HCT116 (cell line): ENCODE measurements around the gene C20orf141. TPM values are rescaled to one million over a fixed set of nuclear protein-coding genes. Genes with fewer than 3 reads are reported as not detected.

Source experiments
- ATAC-seq: fragments of 200-7000 bp; cut with Tn5 transposase; 2 replicates; pipeline ENCODE4 v1.9.1; 2020; ENCODE audit warnings: mild to moderate bottlenecking, moderate library complexity
- BruUV-seq: library from RNA; stranded (reverse); fragments of 400-500 nt; replicated peaks from 2 replicates; lab custom pipeline; 2021; lab: Mats Ljungman, UMichigan
- CTCF ChIA-PET: fragments of 300-600 bp; sonication (Branson Sonifier 250); formaldehyde crosslinking; loops from one replicate; lab custom pipeline; 2021; ENCODE audit warnings: antibody characterized with exemption; lab: Charles Lee
- POLR2A ChIA-PET: fragments of 300-600, 350-600 bp; sonication (Branson Sonifier 250); formaldehyde crosslinking; loops from one replicate; lab custom pipeline; 2021; ENCODE audit warnings: antibody characterized with exemption; lab: Charles Lee
- RAD21 ChIA-PET, 2 experiments: fragments of 300-600 bp; sonication (Branson Sonifier 250); formaldehyde crosslinking; loops; one replicate each; lab custom pipeline; 2023; ENCODE audit warnings: low total read pairs in 2 of 2; ENCODE audit not compliant: uncharacterized antibody in 2 of 2, unreplicated experiment in 2 of 2, low non-redundant PET in 1 of 2; lab: Charles Lee
- DNase-seq: peaks from one replicate; pipeline ENCODE4 v3.0.0-alpha.2; 2010; ENCODE audit warnings: low read depth, low spot score
- H2AFZ ChIP-seq: fragments of 200-600 bp; shearing (Covaris generic), sonication (generic); 2 replicates; pipeline ENCODE4 v1.6.1; 2017; ENCODE audit warnings: low read depth, mixed run types, mixed read lengths, antibody characterized with exemption, low read length; ENCODE audit not compliant: poor library complexity, severe bottlenecking
- H3K27ac ChIP-seq: 2 replicates; pipeline ENCODE4 v1.5.1; 2012; ENCODE audit warnings: low read depth, low read length
- H3K27me3 ChIP-seq: fragments of 200-600 bp; sonication (generic); 2 replicates; pipeline ENCODE4 v1.6.1; 2016; ENCODE audit warnings: mixed run types, low read length, mixed read lengths; ENCODE audit not compliant: insufficient read depth
- H3K36me3 ChIP-seq, 2 experiments: fragments of 200-500 bp in 1 of 2; fragments of 200-600 bp in 1 of 2; sonication (Bioruptor generic) in 1 of 2; sonication (generic) in 1 of 2; 2 replicates each; pipeline versions ENCODE4 v1.5.1 to v1.6.1; 2014 to 2016; ENCODE audit warnings: low read length in 2 of 2, inconsistent platforms in 1 of 2, mixed read lengths in 1 of 2, mixed run types in 1 of 2; ENCODE audit not compliant: insufficient read depth in 2 of 2, control insufficient read depth in 1 of 2
- H3K4me1 ChIP-seq, 2 experiments: fragments of 200-600 bp in 1 of 2; sonication (generic) in 1 of 2; 2 replicates each; pipeline versions ENCODE4 v1.5.1 to v1.6.1; 2012 to 2017; ENCODE audit warnings: low read length in 2 of 2, inconsistent platforms in 1 of 2, mild to moderate bottlenecking in 1 of 2, mixed read lengths in 1 of 2, mixed run types in 1 of 2, moderate library complexity in 1 of 2; ENCODE audit not compliant: insufficient read depth in 2 of 2, control insufficient read depth in 1 of 2
- H3K4me2 ChIP-seq: fragments of 200-600 bp; sonication (generic); 2 replicates; pipeline ENCODE4 v1.6.1; 2017; ENCODE audit warnings: mixed run types, low read length, mixed read lengths
- H3K4me3 ChIP-seq, 2 experiments: fragments of 200-600 bp in 1 of 2; sonication (generic) in 1 of 2; replicated peaks in 1 of 2; 2 replicates each; pipeline ENCODE4 v1.5.1; 2011 to 2016; ENCODE audit warnings: low read length in 2 of 2, control low read depth in 1 of 2, low read depth in 1 of 2, mild to moderate bottlenecking in 1 of 2, mixed read lengths in 1 of 2, mixed run types in 1 of 2
- H3K79me2 ChIP-seq: fragments of 200-600 bp; sonication (generic); 2 replicates; pipeline ENCODE4 v1.6.1; 2017; ENCODE audit warnings: mild to moderate bottlenecking, mixed run types, low read length, moderate library complexity, mixed read lengths; ENCODE audit not compliant: insufficient read depth
- H3K9ac ChIP-seq: fragments of 200-600 bp; sonication (generic); 2 replicates; pipeline ENCODE4 v1.6.1; 2016; ENCODE audit warnings: low read length, mixed read lengths
- H3K9me2 ChIP-seq: fragments of 200-600 bp; sonication (generic), shearing (Covaris generic); 2 replicates; pipeline ENCODE4 v1.6.1; 2017; ENCODE audit warnings: mixed run types, mild to moderate bottlenecking, moderate library complexity; ENCODE audit not compliant: insufficient read depth
- H3K9me3 ChIP-seq, 2 experiments: fragments of 200-500 bp in 1 of 2; fragments of 200-600 bp in 1 of 2; sonication (Bioruptor generic) in 1 of 2; sonication (generic) in 1 of 2; 2 replicates each; pipeline ENCODE4 v1.6.1; 2014 to 2017; ENCODE audit warnings: low read length in 2 of 2, mixed read lengths in 2 of 2, inconsistent platforms in 1 of 2, low read depth in 1 of 2, mild to moderate bottlenecking in 1 of 2, mixed run types in 1 of 2, moderate library complexity in 1 of 2; ENCODE audit not compliant: control insufficient read depth in 1 of 2, insufficient read depth in 1 of 2
- H4K20me1 ChIP-seq: fragments of 200-600 bp; sonication (generic), shearing (Covaris generic); 2 replicates; pipeline ENCODE4 v1.6.1; 2017; ENCODE audit warnings: mixed run types, mild to moderate bottlenecking, moderate library complexity; ENCODE audit not compliant: insufficient read depth
- CEBPB ChIP-seq: IDR thresholded peaks from 2 replicates; pipeline ENCODE4 v1.6.1; 2012; ENCODE audit warnings: low read depth
- ELF1 ChIP-seq: IDR thresholded peaks from 2 replicates; pipeline ENCODE4 v1.6.1; 2012; ENCODE audit warnings: low read depth, borderline replicate concordance
- ZFX ChIP-seq: fragments of 450-650 bp; IDR thresholded peaks from 2 replicates; pipeline ENCODE4 v1.6.1; 2017
- intact Hi-C: fragments of 100-400 bp; cut with micrococcal nuclease; formaldehyde crosslinking; loops from 2 replicates; pipeline ENCODE4 v1.10.0; 2022
- total RNA-seq: library from RNA; stranded (reverse); gene quantifications from one replicate; pipeline ENCODE4 v1.2.1, GENCODE V29; 2021; ENCODE audit not compliant: unreplicated experiment
- TF ChIP-seq, protein P1 (sequence below): IDR thresholded peaks from 2 replicates; pipeline ENCODE4 v1.6.1; 2012; ENCODE audit warnings: low read depth
- TF ChIP-seq, protein P2 (sequence below), 3 experiments: fragments of 200-600 bp in 1 of 3; sonication (generic) in 1 of 3; IDR thresholded peaks in 2 of 3; conservative IDR thresholded peaks in 1 of 3; 2 replicates each; pipeline ENCODE4 v1.5.1; 2012 to 2017; ENCODE audit warnings: low read depth in 2 of 3, low read length in 2 of 3, antibody characterized with exemption in 1 of 3, borderline replicate concordance in 1 of 3, control low read depth in 1 of 3, mild to moderate bottlenecking in 1 of 3, mixed read lengths in 1 of 3, mixed run types in 1 of 3, moderate library complexity in 1 of 3; ENCODE audit not compliant: insufficient read depth in 1 of 3

C20orf141 gene
- total RNA-seq, 1 experiment from 2014 or later: not detected

DNA sequence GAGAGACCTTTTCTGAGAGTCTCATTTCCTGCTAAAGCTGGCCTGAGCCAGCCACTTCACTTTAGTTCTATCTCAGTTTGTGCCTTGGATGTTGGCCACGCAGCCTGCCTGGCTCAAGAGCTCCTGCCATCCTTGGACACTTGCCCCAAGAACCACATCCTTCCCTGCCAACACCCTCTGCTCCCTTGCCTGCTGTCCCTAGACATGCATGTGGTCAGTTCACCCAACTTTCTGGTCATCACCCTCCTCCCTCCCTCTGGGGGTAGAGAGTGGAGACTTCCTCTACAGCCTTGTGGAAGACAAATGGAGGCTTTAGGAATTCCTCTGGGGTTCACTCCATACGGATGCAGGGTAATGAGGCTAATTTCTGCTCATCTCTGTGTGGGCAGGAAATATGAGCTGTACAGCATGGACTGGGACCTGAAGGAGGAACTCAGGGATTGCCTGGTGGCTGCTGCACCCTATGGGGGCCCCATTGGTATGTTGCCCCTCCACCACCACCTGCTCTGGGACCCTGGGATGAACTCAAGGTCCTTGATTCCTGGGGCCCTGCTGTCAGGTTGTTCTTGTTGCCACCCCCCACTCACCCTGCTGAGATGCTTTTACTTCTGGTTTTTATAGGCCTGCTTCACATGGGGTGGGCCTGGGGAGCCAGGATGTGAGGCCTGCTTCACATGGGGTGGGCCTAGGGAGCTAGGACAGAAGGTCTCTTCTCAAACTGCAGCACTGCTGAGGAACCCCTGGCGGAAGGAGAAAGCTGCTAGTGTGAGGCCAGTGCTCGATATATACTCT is 44.7 kb downstream of the C20orf141 start:
- H3K27me3 ChIP-seq: no peaks in the 10 kb centered on the region
- H3K9me2 ChIP-seq: no peaks in the 10 kb centered on the region
- no peak overlapping the region for H3K4me3 ChIP-seq
- H3K36me3 ChIP-seq: no peaks in the 10 kb centered on the region; a peak in 1 of 4 replicates
- ATAC-seq (no peak), DNase-seq (no peak)
- ChIA-PET CTCF (no interaction called here), POLR2A (no interaction called here), RAD21 (no interaction called here)
- BruUV-seq: no TSS peak
- H4K20me1 ChIP-seq: no peaks in the 10 kb centered on the region
- intact Hi-C loops: no loop called here
- no peaks in the 10 kb centered on the region for H3K9me3 ChIP-seq
- no peak overlapping the region for H3K9ac ChIP-seq
- no peaks in the 10 kb centered on the region for H3K4me1 ChIP-seq
- TF ChIP-seq ZFX (no peak), ELF1 (no peak), CEBPB (no peak)
- TF ChIP-seq, protein P1, sequence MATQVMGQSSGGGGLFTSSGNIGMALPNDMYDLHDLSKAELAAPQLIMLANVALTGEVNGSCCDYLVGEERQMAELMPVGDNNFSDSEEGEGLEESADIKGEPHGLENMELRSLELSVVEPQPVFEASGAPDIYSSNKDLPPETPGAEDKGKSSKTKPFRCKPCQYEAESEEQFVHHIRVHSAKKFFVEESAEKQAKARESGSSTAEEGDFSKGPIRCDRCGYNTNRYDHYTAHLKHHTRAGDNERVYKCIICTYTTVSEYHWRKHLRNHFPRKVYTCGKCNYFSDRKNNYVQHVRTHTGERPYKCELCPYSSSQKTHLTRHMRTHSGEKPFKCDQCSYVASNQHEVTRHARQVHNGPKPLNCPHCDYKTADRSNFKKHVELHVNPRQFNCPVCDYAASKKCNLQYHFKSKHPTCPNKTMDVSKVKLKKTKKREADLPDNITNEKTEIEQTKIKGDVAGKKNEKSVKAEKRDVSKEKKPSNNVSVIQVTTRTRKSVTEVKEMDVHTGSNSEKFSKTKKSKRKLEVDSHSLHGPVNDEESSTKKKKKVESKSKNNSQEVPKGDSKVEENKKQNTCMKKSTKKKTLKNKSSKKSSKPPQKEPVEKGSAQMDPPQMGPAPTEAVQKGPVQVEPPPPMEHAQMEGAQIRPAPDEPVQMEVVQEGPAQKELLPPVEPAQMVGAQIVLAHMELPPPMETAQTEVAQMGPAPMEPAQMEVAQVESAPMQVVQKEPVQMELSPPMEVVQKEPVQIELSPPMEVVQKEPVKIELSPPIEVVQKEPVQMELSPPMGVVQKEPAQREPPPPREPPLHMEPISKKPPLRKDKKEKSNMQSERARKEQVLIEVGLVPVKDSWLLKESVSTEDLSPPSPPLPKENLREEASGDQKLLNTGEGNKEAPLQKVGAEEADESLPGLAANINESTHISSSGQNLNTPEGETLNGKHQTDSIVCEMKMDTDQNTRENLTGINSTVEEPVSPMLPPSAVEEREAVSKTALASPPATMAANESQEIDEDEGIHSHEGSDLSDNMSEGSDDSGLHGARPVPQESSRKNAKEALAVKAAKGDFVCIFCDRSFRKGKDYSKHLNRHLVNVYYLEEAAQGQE: no peak
- TF ChIP-seq, protein P2, sequence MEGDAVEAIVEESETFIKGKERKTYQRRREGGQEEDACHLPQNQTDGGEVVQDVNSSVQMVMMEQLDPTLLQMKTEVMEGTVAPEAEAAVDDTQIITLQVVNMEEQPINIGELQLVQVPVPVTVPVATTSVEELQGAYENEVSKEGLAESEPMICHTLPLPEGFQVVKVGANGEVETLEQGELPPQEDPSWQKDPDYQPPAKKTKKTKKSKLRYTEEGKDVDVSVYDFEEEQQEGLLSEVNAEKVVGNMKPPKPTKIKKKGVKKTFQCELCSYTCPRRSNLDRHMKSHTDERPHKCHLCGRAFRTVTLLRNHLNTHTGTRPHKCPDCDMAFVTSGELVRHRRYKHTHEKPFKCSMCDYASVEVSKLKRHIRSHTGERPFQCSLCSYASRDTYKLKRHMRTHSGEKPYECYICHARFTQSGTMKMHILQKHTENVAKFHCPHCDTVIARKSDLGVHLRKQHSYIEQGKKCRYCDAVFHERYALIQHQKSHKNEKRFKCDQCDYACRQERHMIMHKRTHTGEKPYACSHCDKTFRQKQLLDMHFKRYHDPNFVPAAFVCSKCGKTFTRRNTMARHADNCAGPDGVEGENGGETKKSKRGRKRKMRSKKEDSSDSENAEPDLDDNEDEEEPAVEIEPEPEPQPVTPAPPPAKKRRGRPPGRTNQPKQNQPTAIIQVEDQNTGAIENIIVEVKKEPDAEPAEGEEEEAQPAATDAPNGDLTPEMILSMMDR (IDR thresholded peaks at IDR 0.05 in 2 of 3, conservative IDR thresholded peaks at IDR 0.05 in 1 of 3; ENCODE audit: borderline replicate concordance in 1 of 3, insufficient read depth in 1 of 3, low read depth in 2 of 3, low read length in 2 of 3): no peak
- H2AFZ ChIP-seq: no peak overlapping the region
- no peak overlapping the region for H3K4me2 ChIP-seq
- no peak overlapping the region for H3K27ac ChIP-seq
- H3K79me2 ChIP-seq: no peaks in the 10 kb centered on the region
